ENCODE data around the gene ZNF770.
A peak's percentile ranks its signal among the peaks of the same experiment; 100 is the strongest.

ZNF770 gene

GRCh38 chr15:35014241-35014640 is 26.2 kb upstream of the ZNF770 start:
- in situ Hi-C loops (cut with HindIII; ENCODE audit: low sequenced_read_pairs): no loop called here
- DNase-seq (ENCODE audit: low read depth): no peak
- TF ChIP-seq CTCF (IDR thresholded peaks at IDR 0.05; ENCODE audit: low read depth, low read length, missing control alignments): no peak
- H3K4me3 ChIP-seq (ENCODE audit: low read depth, low read length): no peak overlapping the region

GRCh38 chr15:35013370-35013769 is 25.3 kb upstream of the ZNF770 start:
- TF ChIP-seq CTCF (IDR thresholded peaks at IDR 0.05; ENCODE audit: low read depth, low read length, missing control alignments): no peak
- H3K4me3 ChIP-seq (ENCODE audit: low read depth, low read length): no peak overlapping the region
- in situ Hi-C loops (cut with HindIII; ENCODE audit: low sequenced_read_pairs): no loop called here
- no peak for DNase-seq (ENCODE audit: low read depth)

- DNase-seq (ENCODE audit: low read depth): no peak
- no peak for TF ChIP-seq CTCF (IDR thresholded peaks at IDR 0.05; ENCODE audit: low read depth, low read length, missing control alignments)
- in situ Hi-C loops (cut with HindIII; ENCODE audit: low sequenced_read_pairs): no loop called here
- H3K4me3 ChIP-seq (ENCODE audit: low read depth, low read length): no peak overlapping the region
Measured at GRCh38 chr15:35007397-35007796, 19.3 kb upstream of the ZNF770 start.

- TF ChIP-seq CTCF (IDR thresholded peaks at IDR 0.05; ENCODE audit: low read depth, low read length, missing control alignments): no peak
- H3K4me3 ChIP-seq (ENCODE audit: low read depth, low read length): no peak overlapping the region
- DNase-seq (ENCODE audit: low read depth): no peak
- in situ Hi-C loops (cut with HindIII; ENCODE audit: low sequenced_read_pairs): no loop called here
Measured at GRCh38 chr15:35005933-35006332, 17.8 kb upstream of the ZNF770 start.

GRCh38 chr15:35003928-35004327 is 15.8 kb upstream of the ZNF770 start:
- in situ Hi-C loops (cut with HindIII; ENCODE audit: low sequenced_read_pairs): no loop called here
- no peak overlapping the region for H3K4me3 ChIP-seq (ENCODE audit: low read depth, low read length)
- no peak for TF ChIP-seq CTCF (IDR thresholded peaks at IDR 0.05; ENCODE audit: low read depth, low read length, missing control alignments)

GRCh38 chr15:35000511-35000910 is 12.4 kb upstream of the ZNF770 start:
- peak; percentile 55 for DNase-seq (ENCODE audit: low read depth)
- no peak overlapping the region for H3K4me3 ChIP-seq (ENCODE audit: low read depth, low read length)
- in situ Hi-C loops (cut with HindIII; ENCODE audit: low sequenced_read_pairs): no loop called here
- no peak for TF ChIP-seq CTCF (IDR thresholded peaks at IDR 0.05; ENCODE audit: low read depth, low read length, missing control alignments)

More at GRCh38 chr15:35003928-35004327, 15.8 kb upstream of the ZNF770 start:
- DNase-seq (ENCODE audit: low read depth): no peak

GRCh38 chr15:34999906-35000305 is 11.8 kb upstream of the ZNF770 start:
- TF ChIP-seq CTCF (IDR thresholded peaks at IDR 0.05; ENCODE audit: low read depth, low read length, missing control alignments): no peak
- no peak overlapping the region for H3K4me3 ChIP-seq (ENCODE audit: low read depth, low read length)
- no peak for DNase-seq (ENCODE audit: low read depth)
- in situ Hi-C loops (cut with HindIII; ENCODE audit: low sequenced_read_pairs): no loop called here
